Calu3 (cell line): ENCODE measurements around the gene OR6J1. TPM values are rescaled to one million over a fixed set of nuclear protein-coding genes. Genes with fewer than 3 reads are reported as not detected.
"Not testable (repeated sequence)": the region's sequence is repeated elsewhere in the genome, so short reads cannot be mapped to it uniquely, and the experiment has no call there.

Experiments
- BruUV-seq: library from RNA; stranded (reverse); fragments of 400-500 nt; replicated peaks from 2 replicates; lab custom pipeline; 2021; lab: Mats Ljungman, UMichigan
- CTCF ChIA-PET: fragments of 300-600 bp; sonication (Branson Sonifier 250); formaldehyde crosslinking; loops from one replicate; lab custom pipeline; 2022; ENCODE audit warnings: antibody characterized with exemption; lab: Charles Lee
- DNase-seq: peaks from one replicate; pipeline ENCODE4 v3.0.0; 2022
- H3K27ac Mint-ChIP-seq: one replicate; pipeline ENCODE4 v1.8.0; 2022; ENCODE audit warnings: mixed read lengths; ENCODE audit not compliant: unreplicated experiment
- H3K27me3 Mint-ChIP-seq: one replicate; pipeline ENCODE4 v1.8.0; 2022; ENCODE audit warnings: mixed read lengths; ENCODE audit not compliant: unreplicated experiment
- H3K36me3 Mint-ChIP-seq: one replicate; pipeline ENCODE4 v1.8.0; 2022; ENCODE audit warnings: mild to moderate bottlenecking, moderate library complexity, mixed read lengths; ENCODE audit not compliant: insufficient read depth, unreplicated experiment
- H3K4me1 Mint-ChIP-seq: one replicate; pipeline ENCODE4 v1.8.0; 2022; ENCODE audit warnings: mild to moderate bottlenecking, low read depth, mixed read lengths; ENCODE audit not compliant: unreplicated experiment
- H3K4me3 Mint-ChIP-seq: one replicate; pipeline ENCODE4 v1.8.0; 2022; ENCODE audit warnings: mild to moderate bottlenecking, low read depth, moderate library complexity, mixed read lengths; ENCODE audit not compliant: unreplicated experiment
- H3K9me3 Mint-ChIP-seq: one replicate; pipeline ENCODE4 v1.8.0; 2022; ENCODE audit warnings: low read depth, mixed read lengths; ENCODE audit not compliant: unreplicated experiment
- intact Hi-C: fragments of 100-400 bp; cut with micrococcal nuclease; formaldehyde crosslinking; loops from one replicate; pipeline ENCODE4 v1.10.0; 2022; ENCODE audit not compliant: unreplicated experiment
- total RNA-seq: library from RNA; stranded (reverse); gene quantifications from 2 replicates; pipeline ENCODE4 v1.2.3, GENCODE V29; 2022
- TF ChIP-seq, protein P1 (sequence below): fragments of 200-600 bp; IDR thresholded peaks from one replicate; pipeline ENCODE4 v1.8.0; 2022; ENCODE audit warnings: antibody characterized with exemption; ENCODE audit not compliant: unreplicated experiment

Gene OR6J1
- total RNA-seq, 1 experiment from 2014 or later: not detected

- no TSS peak for BruUV-seq
- CTCF ChIA-PET: interaction anchor here (0.9 to 1.1 kb wide), 2 partner anchors 37 to 49 kb away, joined by 3 read pairs; no protein-coding TSS in a partner anchor
- no peaks in the 10 kb centered on the region for H3K9me3 Mint-ChIP-seq
- DNase-seq: no peak
- peaks cover 16% of the 10 kb centered on the region for H3K27me3 Mint-ChIP-seq
- TF ChIP-seq, protein P1, sequence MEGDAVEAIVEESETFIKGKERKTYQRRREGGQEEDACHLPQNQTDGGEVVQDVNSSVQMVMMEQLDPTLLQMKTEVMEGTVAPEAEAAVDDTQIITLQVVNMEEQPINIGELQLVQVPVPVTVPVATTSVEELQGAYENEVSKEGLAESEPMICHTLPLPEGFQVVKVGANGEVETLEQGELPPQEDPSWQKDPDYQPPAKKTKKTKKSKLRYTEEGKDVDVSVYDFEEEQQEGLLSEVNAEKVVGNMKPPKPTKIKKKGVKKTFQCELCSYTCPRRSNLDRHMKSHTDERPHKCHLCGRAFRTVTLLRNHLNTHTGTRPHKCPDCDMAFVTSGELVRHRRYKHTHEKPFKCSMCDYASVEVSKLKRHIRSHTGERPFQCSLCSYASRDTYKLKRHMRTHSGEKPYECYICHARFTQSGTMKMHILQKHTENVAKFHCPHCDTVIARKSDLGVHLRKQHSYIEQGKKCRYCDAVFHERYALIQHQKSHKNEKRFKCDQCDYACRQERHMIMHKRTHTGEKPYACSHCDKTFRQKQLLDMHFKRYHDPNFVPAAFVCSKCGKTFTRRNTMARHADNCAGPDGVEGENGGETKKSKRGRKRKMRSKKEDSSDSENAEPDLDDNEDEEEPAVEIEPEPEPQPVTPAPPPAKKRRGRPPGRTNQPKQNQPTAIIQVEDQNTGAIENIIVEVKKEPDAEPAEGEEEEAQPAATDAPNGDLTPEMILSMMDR: no peak
- no peak overlapping the region for H3K4me3 Mint-ChIP-seq
- peaks cover 9% of the 10 kb centered on the region for H3K4me1 Mint-ChIP-seq
- peaks cover 23% of the 10 kb centered on the region for H3K36me3 Mint-ChIP-seq
- H3K27ac Mint-ChIP-seq: peak overlapping the region; percentile 41
- intact Hi-C loops: no loop called here
Measured at GRCh38 chr14:22593189-22593588, 51.0 kb downstream of the OR6J1 start.

GRCh38 chr14:22589096-22589839 is 54.9 kb downstream of the OR6J1 start, which contains the start of gene DAD1:
TSS of gene DAD1 (minus strand) at chr14:22589224. CDS start at chr14:22589157, 67 bp downstream.
- intact Hi-C loops: loop anchor here (2.0 kb wide), 1 partner anchor 16 kb away; no protein-coding TSS in a partner anchor
- Mint-ChIP-seq H3K4me3 (peak within 1 kb of the TSS; percentile 87), H3K36me3 (peaks cover 31% of the 10 kb centered on the region), H3K4me1 (peaks cover 23% of the 10 kb centered on the region), H3K9me3 (no peaks in the 10 kb centered on the region), H3K27ac (peak within 1 kb of the TSS; percentile 93), H3K27me3 (peaks cover 16% of the 10 kb centered on the region)
- TF ChIP-seq, protein P1: peak; percentile 31
- TSS peak; percentile 88 for BruUV-seq
- peak; percentile 97 for DNase-seq
- CTCF ChIA-PET: interaction anchor here (0.7 to 2.4 kb wide), 14 partner anchors 9 to 282 kb away, joined by 3 to 20 read pairs (median 4); partner anchors contain the start of genes ABHD4, LRP10 and OR6J1

- peak overlapping the region; percentile 87 for H3K4me3 Mint-ChIP-seq
- H3K27me3 Mint-ChIP-seq: peaks cover 13% of the 10 kb centered on the region
- intact Hi-C loops: loop anchor here (2.0 kb wide), 1 partner anchor 16 kb away; no protein-coding TSS in a partner anchor
- H3K27ac Mint-ChIP-seq: peak overlapping the region; percentile 93
- DNase-seq: no peak
- no peaks in the 10 kb centered on the region for H3K9me3 Mint-ChIP-seq
- TF ChIP-seq, protein P1: no peak
- BruUV-seq: TSS peak; percentile 72
- CTCF ChIA-PET: interaction anchor here (0.8 to 2.4 kb wide), 6 partner anchors 10 to 234 kb away, joined by 4 to 20 read pairs (median 7); partner anchors contain the start of gene ABHD4
- peaks cover 26% of the 10 kb centered on the region for H3K4me1 Mint-ChIP-seq
- H3K36me3 Mint-ChIP-seq: peaks cover 31% of the 10 kb centered on the region
Measured at GRCh38 chr14:22588526-22589095, 55.5 kb downstream of the OR6J1 start.

GRCh38 chr14:22587677-22588422 is 56.3 kb downstream of the OR6J1 start:
- not testable (repeated sequence) for H3K27me3 Mint-ChIP-seq, BruUV-seq, DNase-seq, H3K9me3 Mint-ChIP-seq
- peaks cover 31% of the 10 kb centered on the region for H3K36me3 Mint-ChIP-seq
- H3K4me3 Mint-ChIP-seq: peak overlapping the region; percentile 87
- intact Hi-C loops: loop anchor here (2.0 kb wide), 1 partner anchor 15 kb away; no protein-coding TSS in a partner anchor
- peaks cover 20% of the 10 kb centered on the region for H3K4me1 Mint-ChIP-seq
- peak overlapping the region; percentile 93 for H3K27ac Mint-ChIP-seq
- CTCF ChIA-PET: interaction anchor here (0.6 to 0.7 kb wide), 2 partner anchors 14 to 15 kb away, joined by 3 read pairs; no protein-coding TSS in a partner anchor
